Lower leg skin (tissue), 3 donors: ENCODE measurements around the gene EHD4.

ENCODE experiments used
- POLR2A ChIP-seq, 2 donors: fragments of 450-650 bp; IDR thresholded peaks; one replicate each; pipeline ENCODE4 v1.6.1; 2016 to 2017; ENCODE audit warnings: antibody characterized with exemption in 2 of 2, mild to moderate bottlenecking in 1 of 2, moderate library complexity in 1 of 2
- TF ChIP-seq, protein P1 (sequence below), 3 donors: fragments of 450-650 bp; IDR thresholded peaks; one replicate each; pipeline ENCODE4 v1.5.1; 2016; ENCODE audit warnings: antibody characterized with exemption in 3 of 3, mild to moderate bottlenecking in 3 of 3, moderate library complexity in 2 of 3

DNA sequence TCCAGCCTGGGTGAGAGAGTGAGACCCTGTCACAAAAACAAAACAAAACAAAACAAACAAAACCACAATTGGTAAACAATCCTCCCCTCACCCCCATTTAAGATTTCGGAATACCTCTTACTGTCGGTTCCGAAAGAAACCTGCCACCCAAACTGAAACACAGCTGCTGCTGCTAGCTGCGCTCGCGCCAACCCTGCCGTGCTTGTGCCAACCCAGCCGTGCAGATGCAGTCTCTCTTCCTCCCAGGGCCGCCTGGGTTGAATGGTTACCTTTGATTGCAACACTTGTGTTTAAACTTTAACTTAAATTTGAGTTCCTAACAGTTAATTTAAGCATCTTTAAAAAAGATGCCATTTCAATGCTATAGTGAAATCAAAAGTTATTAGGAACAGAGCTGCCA lies 50.0 kb downstream of the EHD4 start:
- TF ChIP-seq, protein P1, sequence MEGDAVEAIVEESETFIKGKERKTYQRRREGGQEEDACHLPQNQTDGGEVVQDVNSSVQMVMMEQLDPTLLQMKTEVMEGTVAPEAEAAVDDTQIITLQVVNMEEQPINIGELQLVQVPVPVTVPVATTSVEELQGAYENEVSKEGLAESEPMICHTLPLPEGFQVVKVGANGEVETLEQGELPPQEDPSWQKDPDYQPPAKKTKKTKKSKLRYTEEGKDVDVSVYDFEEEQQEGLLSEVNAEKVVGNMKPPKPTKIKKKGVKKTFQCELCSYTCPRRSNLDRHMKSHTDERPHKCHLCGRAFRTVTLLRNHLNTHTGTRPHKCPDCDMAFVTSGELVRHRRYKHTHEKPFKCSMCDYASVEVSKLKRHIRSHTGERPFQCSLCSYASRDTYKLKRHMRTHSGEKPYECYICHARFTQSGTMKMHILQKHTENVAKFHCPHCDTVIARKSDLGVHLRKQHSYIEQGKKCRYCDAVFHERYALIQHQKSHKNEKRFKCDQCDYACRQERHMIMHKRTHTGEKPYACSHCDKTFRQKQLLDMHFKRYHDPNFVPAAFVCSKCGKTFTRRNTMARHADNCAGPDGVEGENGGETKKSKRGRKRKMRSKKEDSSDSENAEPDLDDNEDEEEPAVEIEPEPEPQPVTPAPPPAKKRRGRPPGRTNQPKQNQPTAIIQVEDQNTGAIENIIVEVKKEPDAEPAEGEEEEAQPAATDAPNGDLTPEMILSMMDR (IDR thresholded peaks at IDR 0.05) = no peak
- TF ChIP-seq POLR2A (IDR thresholded peaks at IDR 0.05) = no peak
